Fibroblast of skin of left biceps (primary cell): ENCODE results near the gene LAMA2.

ENCODE experiments used
- DNase-seq, 2 experiments: peaks; one replicate each; pipeline ENCODE4 v3.0.0-alpha.2; 2013; ENCODE audit warnings: low read depth in 2 of 2

Gene LAMA2

GRCh38 chr6:129209355-129209754 is 326.4 kb downstream of the LAMA2 start:
- no peak for DNase-seq

DNA sequence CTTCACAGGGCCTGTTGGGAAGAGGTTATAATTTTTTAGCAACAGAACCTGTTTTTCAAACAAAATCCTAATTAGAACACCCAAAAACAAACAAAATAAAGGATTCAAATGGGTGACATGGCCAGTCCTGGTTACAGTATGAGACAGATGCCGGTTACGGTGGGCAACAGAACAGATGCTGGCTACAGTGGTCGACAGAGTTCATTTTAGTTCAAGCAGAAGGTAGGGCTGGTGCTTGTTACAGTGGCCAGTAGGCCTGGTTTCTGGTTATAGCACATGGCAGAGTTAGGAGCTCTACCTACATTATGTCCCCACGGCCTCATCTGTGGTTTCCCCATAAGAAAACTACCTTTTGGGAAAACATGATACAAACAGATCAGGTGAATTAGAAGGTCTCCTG is 327.7 kb downstream of the LAMA2 start:
- DNase-seq, result no peak

- no peak for DNase-seq
Observed at GRCh38 chr6:129211626-129212025, 328.7 kb downstream of the LAMA2 start.

- no peak for DNase-seq
Observed at GRCh38 chr6:129212081-129212480, 329.1 kb downstream of the LAMA2 start.

DNA sequence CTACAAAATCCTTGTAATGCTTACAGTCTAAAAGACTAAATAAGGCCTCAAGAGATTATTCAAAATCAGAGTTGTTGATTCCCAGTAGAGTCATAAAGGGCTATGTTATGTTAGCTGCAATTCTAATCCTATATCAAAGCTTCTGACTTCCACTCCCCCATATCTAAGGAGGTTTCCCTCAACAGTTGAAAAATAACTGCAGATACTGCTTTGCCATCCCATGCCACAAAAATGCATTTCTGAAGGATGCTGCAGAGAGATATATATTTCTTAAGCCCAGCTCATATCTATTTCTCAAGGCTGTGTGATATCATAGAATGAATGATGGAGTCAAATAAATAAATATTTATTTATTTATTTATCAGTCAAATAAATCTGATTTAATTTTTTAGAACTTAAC is 332.3 kb downstream of the LAMA2 start:
- DNase-seq, result no peak

DNA sequence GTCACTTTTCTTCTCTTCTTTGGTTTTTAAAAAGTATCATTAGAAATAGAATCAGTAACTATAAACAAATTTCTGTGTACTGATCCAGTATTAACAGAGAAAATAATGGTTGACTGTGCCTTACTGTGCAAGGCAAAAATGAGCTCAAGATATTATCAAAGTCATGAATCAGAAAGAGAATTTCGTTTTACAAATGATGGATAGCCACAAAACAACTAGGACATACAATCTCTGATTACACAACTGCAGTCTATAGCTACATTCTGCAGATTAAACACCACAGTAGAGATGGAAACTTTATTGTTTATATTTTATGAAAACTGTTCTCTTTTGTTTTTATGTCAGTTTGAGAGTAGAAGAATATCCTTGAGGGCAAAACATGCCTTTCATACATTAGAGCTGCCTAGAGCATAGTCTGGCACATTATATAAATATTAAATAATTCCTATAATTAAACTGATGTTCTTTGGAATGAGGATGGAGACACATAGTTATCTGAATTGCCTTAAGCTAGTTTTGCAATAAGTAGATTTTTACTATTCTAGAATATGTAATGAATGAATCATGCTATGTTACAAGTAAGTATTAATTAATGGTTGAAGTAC is 333.1 kb downstream of the LAMA2 start:
- no peak for DNase-seq

- DNase-seq, result no peak
Observed at GRCh38 chr6:129217701-129218100, 334.8 kb downstream of the LAMA2 start.

DNA sequence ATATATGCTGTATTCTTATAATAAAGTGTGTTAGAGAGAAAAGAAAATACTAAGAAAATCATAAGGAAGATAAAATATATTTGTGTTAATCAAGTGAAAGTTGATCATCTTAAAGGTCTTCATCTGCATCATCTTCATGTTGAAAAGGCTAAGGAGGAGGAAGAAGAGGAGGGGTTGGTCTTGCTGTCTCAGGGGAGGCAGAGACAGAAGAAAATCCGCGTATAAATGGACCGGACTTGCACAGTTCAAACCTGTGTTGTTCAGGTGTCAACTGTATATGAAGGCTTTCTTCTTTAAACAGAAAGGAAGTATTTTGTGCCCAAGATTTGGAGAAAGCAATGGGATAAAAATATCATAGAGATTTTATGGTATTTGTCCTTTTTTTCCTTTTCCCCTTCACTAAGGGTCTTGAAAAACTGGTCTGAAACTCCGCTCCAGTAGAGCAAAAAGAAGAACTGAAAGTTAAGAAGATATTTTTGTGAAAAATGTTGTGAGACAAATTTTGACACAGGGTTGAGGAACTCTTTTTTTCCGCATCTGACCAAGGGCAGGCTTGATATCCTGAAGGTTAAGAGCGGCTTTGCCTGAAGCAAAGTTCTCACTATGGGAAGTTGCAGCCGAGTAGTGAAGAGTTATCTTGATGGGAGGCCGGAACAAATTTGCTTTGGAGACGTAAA is 350.7 kb downstream of the LAMA2 start:
- no peak for DNase-seq

DNA sequence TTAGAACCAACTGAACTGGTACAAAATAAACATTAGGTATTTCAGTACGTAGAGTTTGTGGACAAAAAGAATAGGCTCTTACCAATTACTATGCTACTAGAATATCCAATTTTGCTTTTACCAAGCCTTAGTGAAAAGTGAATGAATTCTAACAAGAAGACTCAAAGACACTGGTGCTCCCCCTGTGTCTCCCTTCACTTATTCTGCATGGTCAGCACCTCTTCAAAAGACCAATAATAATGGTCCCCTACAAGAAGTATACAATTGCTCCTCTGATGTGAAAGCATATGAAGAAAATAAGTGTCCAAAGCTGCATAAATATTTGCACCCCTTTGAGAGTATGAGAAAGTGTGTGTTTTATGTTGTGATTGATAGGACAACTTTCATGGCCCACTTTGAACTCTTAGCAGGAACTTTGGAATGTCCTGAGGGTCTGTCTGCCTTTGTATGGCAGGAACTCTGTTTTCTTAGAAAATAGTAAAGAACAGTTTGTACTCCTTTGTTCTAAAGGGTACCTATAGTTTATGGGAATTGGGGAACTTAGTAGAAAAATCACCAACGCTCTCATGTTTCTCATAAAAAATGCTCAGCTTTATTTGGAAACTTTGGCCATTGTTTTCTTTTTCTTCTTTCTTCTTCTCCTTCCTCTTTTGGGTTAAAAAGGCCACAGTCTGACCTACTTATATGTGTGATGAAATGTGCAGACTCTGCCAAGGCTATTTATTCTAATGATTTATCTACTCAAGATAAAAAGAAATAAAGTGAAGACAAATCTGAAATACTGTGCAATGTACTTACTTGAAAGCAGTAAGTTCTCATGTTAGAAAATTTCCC is 352.4 kb downstream of the LAMA2 start:
- no peak for DNase-seq

DNA sequence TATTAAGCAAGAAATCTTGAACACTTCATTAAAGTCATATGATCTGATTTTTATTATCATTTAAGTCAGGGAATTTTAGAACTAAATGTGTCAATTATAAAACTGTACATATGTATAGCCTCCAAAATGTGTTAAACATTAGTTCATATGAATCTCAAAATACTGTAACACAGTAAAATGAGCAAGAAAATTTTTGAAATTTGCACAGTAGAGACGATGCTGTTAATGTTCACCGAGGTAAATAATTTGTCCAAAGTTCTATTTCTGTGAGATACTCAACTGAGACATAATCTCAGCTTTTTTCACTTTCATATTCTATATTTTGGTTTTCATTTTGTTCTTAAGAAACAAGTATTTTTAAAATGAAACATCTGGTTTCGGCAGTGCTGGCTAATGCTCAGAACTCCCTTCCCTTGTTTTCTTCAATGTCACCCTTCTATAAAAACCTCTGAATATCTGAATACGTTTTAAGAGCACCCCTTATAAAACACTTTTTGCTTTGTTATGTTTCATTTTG is 353.1 kb downstream of the LAMA2 start:
- no peak for DNase-seq

- DNase-seq, result no peak
Observed at GRCh38 chr6:129238991-129239390, 356.1 kb downstream of the LAMA2 start.

- no peak for DNase-seq
Observed at GRCh38 chr6:129239825-129240491, 357.0 kb downstream of the LAMA2 start.

GRCh38 chr6:129240492-129240853 is 357.5 kb downstream of the LAMA2 start:
- no peak for DNase-seq

DNA sequence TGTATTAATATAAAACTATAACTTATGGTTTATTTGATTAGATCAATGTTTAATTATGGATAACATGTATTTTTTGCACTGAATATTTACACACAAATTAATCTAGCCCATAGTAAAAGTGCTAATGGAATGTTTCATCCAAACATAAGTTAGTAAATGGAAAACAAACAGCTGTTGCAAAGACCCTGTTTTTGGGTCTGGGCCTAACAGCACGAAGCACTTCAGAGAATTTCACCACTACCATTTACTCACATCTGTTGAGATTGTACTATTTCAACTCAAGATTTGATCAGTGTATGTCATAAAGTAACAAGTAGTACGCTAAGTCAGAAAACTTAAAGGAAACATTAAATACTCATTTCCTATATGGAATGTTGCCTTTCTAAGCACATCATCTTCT is 359.6 kb downstream of the LAMA2 start:
- no peak for DNase-seq

DNA sequence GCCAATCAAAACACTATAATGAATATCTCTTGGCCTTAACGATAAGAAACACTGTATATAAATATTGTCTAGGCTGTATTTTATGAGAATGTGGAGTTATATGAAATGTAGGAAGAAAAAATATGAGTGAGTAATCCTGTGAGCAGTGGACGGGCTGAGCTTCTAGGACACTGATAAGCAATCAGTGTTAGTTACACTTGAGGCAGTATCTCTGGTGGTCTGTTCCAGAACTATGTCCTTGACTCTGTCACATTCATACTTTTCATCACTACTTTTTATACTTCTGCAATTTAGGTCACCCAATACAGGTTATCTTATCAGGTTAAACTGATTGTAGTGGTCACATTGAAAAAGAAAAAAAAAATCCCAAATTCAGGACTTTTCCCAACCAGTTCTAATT is 360.4 kb downstream of the LAMA2 start:
- DNase-seq, result no peak

DNA sequence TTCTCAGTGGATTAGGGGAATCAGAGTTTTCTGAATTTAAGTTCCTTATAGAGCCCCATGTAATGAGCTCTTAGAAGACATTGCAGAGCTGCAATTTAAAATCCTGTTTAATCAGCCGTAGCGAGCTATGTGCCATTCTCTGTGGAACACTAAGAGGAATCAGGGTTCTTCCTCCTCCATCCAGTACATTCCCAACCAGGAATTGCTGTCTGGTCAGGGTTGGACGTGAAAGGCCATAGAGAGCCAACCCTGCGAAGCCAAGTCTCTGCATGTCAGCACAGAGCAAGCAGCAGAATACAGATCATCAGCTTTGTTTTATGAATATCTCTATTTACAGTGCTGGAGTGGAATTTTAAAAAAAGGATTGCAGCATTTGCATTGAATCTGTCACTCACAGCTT is 366.0 kb downstream of the LAMA2 start:
- no peak for DNase-seq

DNA sequence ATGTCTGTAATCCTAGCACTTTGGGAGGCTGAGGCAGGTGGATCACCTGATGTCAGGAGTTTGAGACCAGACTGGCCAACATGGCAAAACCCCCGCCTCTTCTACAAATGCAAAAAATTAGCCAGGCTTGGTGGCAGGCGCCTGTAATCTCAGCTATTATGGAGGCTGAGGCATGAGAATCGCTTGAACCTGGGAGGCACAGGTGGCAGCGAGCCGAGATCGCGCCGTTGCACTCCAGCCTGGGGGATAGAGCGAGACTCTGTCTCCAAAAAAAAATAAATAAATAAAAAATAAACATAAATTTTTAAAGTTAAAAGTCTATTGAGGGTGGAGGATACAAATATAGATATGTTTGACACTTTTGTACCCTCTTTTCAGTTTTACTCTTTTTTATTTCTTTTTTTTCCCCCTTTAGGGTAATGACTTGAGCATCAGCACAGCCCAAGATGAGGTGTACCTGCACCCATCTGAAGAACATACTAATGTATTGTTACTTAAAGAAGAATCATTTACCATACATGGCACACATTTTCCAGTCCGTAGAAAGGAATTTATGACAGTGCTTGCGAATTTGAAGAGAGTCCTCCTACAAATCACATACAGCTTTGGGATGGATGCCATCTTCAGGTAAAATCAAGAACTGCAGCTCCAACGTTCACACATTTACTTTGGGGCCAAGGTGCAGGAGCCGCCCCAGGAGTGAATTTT is 368.9 kb downstream of the LAMA2 start:
- peak; percentile 36 to 40 for DNase-seq

DNA sequence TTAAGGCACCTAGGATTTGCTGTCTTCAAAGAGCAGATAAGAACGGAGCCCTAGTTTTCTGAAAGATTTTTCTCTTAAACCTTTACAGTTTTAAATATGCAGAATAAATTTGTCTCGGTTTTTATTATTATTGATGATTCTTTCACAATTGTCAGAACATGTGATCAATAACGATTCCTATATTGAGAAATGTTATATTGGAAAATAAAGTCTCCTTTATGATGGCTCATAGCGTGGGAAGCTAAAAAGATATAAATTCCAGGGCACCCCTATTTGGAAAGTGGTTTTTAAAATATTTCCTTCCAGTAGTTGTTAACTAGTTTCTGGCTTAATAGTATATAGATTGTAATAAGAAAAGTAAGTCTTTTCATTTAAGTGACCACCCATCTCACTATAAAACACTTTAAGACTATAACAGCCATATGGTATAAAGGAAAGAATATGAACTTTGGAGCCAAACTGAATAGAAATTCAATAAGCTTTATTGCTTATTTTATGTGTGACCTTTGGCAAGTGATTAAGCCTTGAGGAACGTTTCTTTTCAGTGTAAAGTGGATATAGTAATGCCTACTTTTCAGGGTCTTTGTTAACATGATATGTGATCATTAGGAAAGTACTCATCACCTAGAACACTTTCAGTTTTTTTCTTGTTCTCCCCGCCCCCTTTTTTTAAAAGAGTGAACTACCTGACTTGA is 369.6 kb downstream of the LAMA2 start:
- DNase-seq, result no peak

GRCh38 chr6:129253242-129253641 is 370.3 kb downstream of the LAMA2 start:
- no peak for DNase-seq

- DNase-seq, result no peak
Observed at GRCh38 chr6:129253727-129254126, 370.8 kb downstream of the LAMA2 start.

- no peak for DNase-seq
Observed at GRCh38 chr6:129257196-129257595, 374.3 kb downstream of the LAMA2 start.
